K562 (cell line): ENCODE results near the gene MAST4. TPM values are rescaled to one million over a fixed set of nuclear protein-coding genes. Genes with fewer than 3 reads are reported as not detected.

ENCODE experiments used
- ATAC-seq: fragments of 200-7000 bp; cut with Tn5 transposase; 3 replicates; pipeline ENCODE4 v1.9.1; 2020; ENCODE audit warnings: moderate library complexity
- BruUV-seq: library from RNA; stranded (reverse); fragments of 400-500 nt; replicated peaks from 2 replicates; lab custom pipeline; 2021; lab: Mats Ljungman, UMichigan
- CTCF ChIA-PET: fragments of 300-600 bp; formaldehyde crosslinking; extraction: SDS; loops from one replicate; lab custom pipeline; 2021; ENCODE audit warnings: low intra/inter-chr PET ratio; lab: Yijun Ruan, JAX
- POLR2A ChIA-PET: fragments of 300-600, 350-650 bp; sonication (Branson Sonifier 250); formaldehyde crosslinking; extraction: SDS; loops from one replicate; lab custom pipeline; 2021; ENCODE audit warnings: antibody characterized with exemption, inconsistent platforms; lab: Yijun Ruan, JAX
- DNase-seq, 4 experiments: peaks; one replicate each; pipeline versions ENCODE4 v3.0.0 to v3.0.0-alpha.2; 2011 to 2018; ENCODE audit warnings: low spot score in 3 of 4, mixed read lengths in 3 of 4; ENCODE audit errors: extremely low read depth in 1 of 4
- FAIRE-seq: peaks from 2 replicates; lab custom pipeline; 2011; peaks lifted over from hg19 to GRCh38; lab: Jason Lieb, UNC
- H2AFZ ChIP-seq: 2 replicates; pipeline ENCODE4 v1.6.0; 2011; ENCODE audit warnings: low read depth, low read length, control low read depth, inconsistent platforms
- H3K27ac ChIP-seq: fragments of 200-600 bp; 3 replicates; pipeline ENCODE4 v1.8.0; 2011; ENCODE audit warnings: low read depth, mild to moderate bottlenecking, control low read depth, inconsistent platforms, low read length, moderate library complexity, mixed read lengths; ENCODE audit errors: extremely low read depth
- H3K27me3 ChIP-seq, 2 experiments: fragments of 300-600 bp in 1 of 2; 2 replicates in 1 of 2; 3 replicates in 1 of 2; pipeline versions ENCODE4 v1.6.0 to v1.8.0; 2011; ENCODE audit warnings: inconsistent platforms in 2 of 2, low read length in 2 of 2, mild to moderate bottlenecking in 1 of 2, mixed read lengths in 1 of 2, moderate library complexity in 1 of 2; ENCODE audit not compliant: control insufficient read depth in 2 of 2, insufficient read depth in 2 of 2
- H3K36me3 ChIP-seq: fragments of 300-600 bp; 3 replicates; pipeline ENCODE4 v1.8.0; 2011; ENCODE audit warnings: mild to moderate bottlenecking, low read length, inconsistent platforms; ENCODE audit not compliant: control insufficient read depth, insufficient read depth
- H3K4me1 ChIP-seq, 2 experiments: fragments of 200-600 bp in 1 of 2; replicated peaks in 1 of 2; 2 replicates in 1 of 2; 3 replicates in 1 of 2; pipeline versions ENCODE4 v1.5.1 to v1.8.0; 2011; ENCODE audit warnings: inconsistent platforms in 2 of 2, low read length in 2 of 2, mild to moderate bottlenecking in 1 of 2, mixed read lengths in 1 of 2, moderate library complexity in 1 of 2; ENCODE audit not compliant: control insufficient read depth in 2 of 2, insufficient read depth in 2 of 2
- H3K4me2 ChIP-seq: 2 replicates; pipeline ENCODE4 v1.6.1; 2011; ENCODE audit warnings: low read length, control low read depth, inconsistent platforms, mixed read lengths; ENCODE audit not compliant: insufficient read depth
- H3K4me3 ChIP-seq: fragments of 200-600 bp; sonication (generic), shearing (Covaris generic); 2 replicates; pipeline ENCODE4 v1.5.1; 2016; ENCODE audit warnings: control low read depth, inconsistent platforms
- H3K79me2 ChIP-seq: fragments of 200-600 bp; 3 replicates; pipeline ENCODE4 v1.8.0; 2011; ENCODE audit warnings: low read length, inconsistent platforms; ENCODE audit not compliant: control insufficient read depth, insufficient read depth
- H3K9ac ChIP-seq, 2 experiments: 2 replicates each; pipeline versions ENCODE4 v1.6.0 to v1.6.1; 2011; ENCODE audit warnings: low read depth in 2 of 2, low read length in 2 of 2, control low read depth in 1 of 2, inconsistent platforms in 1 of 2, mild to moderate bottlenecking in 1 of 2, mixed read lengths in 1 of 2; ENCODE audit not compliant: insufficient read depth in 1 of 2
- H3K9me1 ChIP-seq: one replicate; pipeline ENCODE4 v1.6.0; 2011; ENCODE audit warnings: inconsistent platforms, mild to moderate bottlenecking, low read length, moderate library complexity; ENCODE audit not compliant: control insufficient read depth, insufficient read depth
- H3K9me3 ChIP-seq: replicated peaks from 2 replicates; pipeline ENCODE4 v1.5.1; 2011; ENCODE audit warnings: low read depth, low read length, inconsistent platforms; ENCODE audit not compliant: control insufficient read depth, insufficient read depth
- H4K20me1 ChIP-seq: replicated peaks from 2 replicates; pipeline ENCODE4 v1.6.1; 2011; ENCODE audit warnings: low read length, inconsistent platforms, mixed read lengths; ENCODE audit not compliant: control insufficient read depth, insufficient read depth
- RAD21 ChIP-seq, 2 experiments: fragments of 250-450 bp in 1 of 2; fragments of 450-650 bp in 1 of 2; sonication (Bioruptor Pico) in 1 of 2; formaldehyde crosslinking in 1 of 2; IDR thresholded peaks in 1 of 2; conservative IDR thresholded peaks in 1 of 2; 2 replicates each; pipeline versions ENCODE4 v1.4.0 to v1.8.0; 2020 to 2022; ENCODE audit warnings: mild to moderate bottlenecking in 2 of 2, moderate library complexity in 1 of 2
- SIN3B ChIP-seq: fragments of 450-650 bp; IDR thresholded peaks from 2 replicates; pipeline ENCODE4 v1.6.1; 2017; ENCODE audit warnings: low read depth, mild to moderate bottlenecking, moderate library complexity
- WGBS: fragments of 100-300 bp; shearing (Covaris generic); methylation state at CpG from one replicate; pipeline ENCODE4 v1.1.6; 2016; ENCODE audit warnings: low coverage, mixed read lengths; ENCODE audit not compliant: insufficient coverage; ENCODE audit errors: missing lambda C conversion rate; 5-methylcytosine and 5-hydroxymethylcytosine counted together
- in situ Hi-C: fragments of 300-500 bp; cut with MboI; formaldehyde crosslinking; loops from 4 replicates; pipeline ENCODE4 v1.15.0; 2018; ENCODE audit warnings: inconsistent platforms, mixed read lengths
- intact Hi-C: fragments of 100-400 bp; cut with micrococcal nuclease; formaldehyde crosslinking; loops from 2 replicates; pipeline ENCODE4 v1.14.2; 2022
- polyA plus RNA-seq, 8 experiments: library from polyadenylated mRNA; depleted of rRNA in 4 of 8; stranded (reverse) in 5 of 8; unstranded in 3 of 8; fragments of >200 nt; fragmentation: Nextera tagmentation in 2 of 8; fragmentation: Illumina TruSeq in 1 of 8; extraction: Ambion mirVana in 2 of 8; extraction: Trizol in 1 of 8; gene quantifications; 2 replicates each; pipeline versions ENCODE4 v1.2.1 to v1.2.3, GENCODE V29; 2011 to 2014; ENCODE audit warnings: inconsistent platforms in 1 of 8, missing spikeins in 1 of 8
- total RNA-seq, 7 experiments: library from RNA; depleted of rRNA in 6 of 7; stranded (reverse); fragments of >200 nt in 6 of 7; fragmentation: Illumina TruSeq in 2 of 7; extraction: Trizol in 2 of 7; gene quantifications; 2 replicates each; pipeline versions ENCODE4 v1.2.1 to v1.2.3, GENCODE V29; 2011 to 2021; ENCODE audit warnings: low replicate concordance in 1 of 7
- TF ChIP-seq, protein P1 (sequence below), 3 experiments: IDR thresholded peaks in 2 of 3; conservative IDR thresholded peaks in 1 of 3; 2 replicates each; pipeline ENCODE4 v1.5.1; 2011 to 2012; ENCODE audit warnings: low read length in 3 of 3, mild to moderate bottlenecking in 3 of 3, control low read depth in 2 of 3, improper control_type of control experiment in 1 of 3, inconsistent platforms in 1 of 3, low read depth in 1 of 3, mixed read lengths in 1 of 3, moderate library complexity in 1 of 3; ENCODE audit not compliant: insufficient read depth in 2 of 3

Gene MAST4
- total and polyA plus RNA-seq, 9 of the 15 experiments (the other 6 are each of a cell fraction or from before 2014, with no cell fraction given): 0.88 to 10.1 (median 5.2) TPM

DNA sequence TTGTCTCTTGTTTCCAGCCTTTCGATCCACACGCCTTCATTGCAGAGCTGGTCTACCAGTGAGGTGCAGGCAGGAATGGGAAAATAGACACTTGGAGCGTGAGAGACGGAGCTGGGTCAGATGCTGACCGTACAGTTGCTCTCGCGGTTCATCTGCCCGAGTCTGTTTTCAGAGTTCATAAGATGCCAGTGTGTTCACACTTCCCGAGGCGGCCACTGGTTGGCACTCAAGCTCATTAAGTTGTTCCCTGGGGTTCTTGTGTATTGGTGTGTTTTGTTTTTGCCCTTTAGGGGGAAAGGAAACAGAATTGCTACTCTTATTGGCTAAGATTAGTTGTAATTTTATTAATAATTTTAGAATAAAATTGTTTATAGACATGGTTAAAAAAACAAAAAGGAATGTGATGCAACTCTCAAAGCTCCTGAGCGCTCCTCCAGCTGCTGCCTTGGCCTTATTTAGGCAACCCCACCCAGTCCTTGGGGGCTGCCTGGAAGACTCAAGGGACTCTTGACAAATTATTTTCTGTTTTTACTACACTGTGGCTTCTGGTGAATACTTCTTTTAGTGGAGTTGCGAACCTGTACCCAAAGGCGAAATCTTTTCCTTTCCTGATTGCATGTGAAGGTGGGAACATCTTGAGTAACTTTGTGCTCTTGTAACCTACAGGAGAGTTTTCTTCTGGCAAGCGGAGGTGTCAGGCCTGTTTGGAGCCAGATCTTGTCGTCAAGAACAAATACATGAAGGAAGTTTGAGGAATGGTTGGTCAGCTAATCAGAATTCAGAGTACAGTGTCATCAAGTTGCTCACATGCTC, 146.1 kb downstream of the MAST4 start:
- ChIA-PET POLR2A (interaction anchor here (0.9 to 1.2 kb wide), 2 partner anchors 11 to 15 kb away, joined by 4 read pairs; no protein-coding TSS in a partner anchor), CTCF (interaction anchor here (0.6 kb wide), 1 partner anchor 365 kb away, joined by 3 read pairs; no protein-coding TSS in a partner anchor)
- Histone ChIP-seq H3K4me3 (no peak overlapping the region), H4K20me1 (no peaks in the 10 kb centered on the region), H3K9me1 (no peaks in the 10 kb centered on the region), H3K9me3 (no peaks in the 10 kb centered on the region), H2AFZ (no peak overlapping the region), H3K27me3 (no peaks in the 10 kb centered on the region; a peak in 1 of 5 replicates), H3K4me1 (no peaks in the 10 kb centered on the region), H3K4me2 (no peak overlapping the region), H3K27ac (no peak overlapping the region), H3K79me2 (no peaks in the 10 kb centered on the region), H3K36me3 (no peaks in the 10 kb centered on the region), H3K9ac (no peak overlapping the region)
- intact Hi-C loops (no loop called here), in situ Hi-C loops (no loop called here)
- ATAC-seq (peak; percentile 69), DNase-seq (peak in 3 of 4 experiments; percentile 16 to 20 (median 18)), FAIRE-seq (no peak)
- no TSS peak for BruUV-seq
- WGBS: 3% methylated on average over 15 of the region's 15 CpGs
- TF ChIP-seq SIN3B (no peak), RAD21 (CRISPR knock-in tag; conservative IDR thresholded peaks at IDR 0.05 in 1 of 2, IDR thresholded peaks at IDR 0.05 in 1 of 2) (peak in 1 of 2 experiments; percentile 16; a peak in 1 of 4 replicates)
- TF ChIP-seq, protein P1, sequence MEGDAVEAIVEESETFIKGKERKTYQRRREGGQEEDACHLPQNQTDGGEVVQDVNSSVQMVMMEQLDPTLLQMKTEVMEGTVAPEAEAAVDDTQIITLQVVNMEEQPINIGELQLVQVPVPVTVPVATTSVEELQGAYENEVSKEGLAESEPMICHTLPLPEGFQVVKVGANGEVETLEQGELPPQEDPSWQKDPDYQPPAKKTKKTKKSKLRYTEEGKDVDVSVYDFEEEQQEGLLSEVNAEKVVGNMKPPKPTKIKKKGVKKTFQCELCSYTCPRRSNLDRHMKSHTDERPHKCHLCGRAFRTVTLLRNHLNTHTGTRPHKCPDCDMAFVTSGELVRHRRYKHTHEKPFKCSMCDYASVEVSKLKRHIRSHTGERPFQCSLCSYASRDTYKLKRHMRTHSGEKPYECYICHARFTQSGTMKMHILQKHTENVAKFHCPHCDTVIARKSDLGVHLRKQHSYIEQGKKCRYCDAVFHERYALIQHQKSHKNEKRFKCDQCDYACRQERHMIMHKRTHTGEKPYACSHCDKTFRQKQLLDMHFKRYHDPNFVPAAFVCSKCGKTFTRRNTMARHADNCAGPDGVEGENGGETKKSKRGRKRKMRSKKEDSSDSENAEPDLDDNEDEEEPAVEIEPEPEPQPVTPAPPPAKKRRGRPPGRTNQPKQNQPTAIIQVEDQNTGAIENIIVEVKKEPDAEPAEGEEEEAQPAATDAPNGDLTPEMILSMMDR (IDR thresholded peaks at IDR 0.05 in 2 of 3, conservative IDR thresholded peaks at IDR 0.05 in 1 of 3; ENCODE audit: insufficient read depth in 2 of 3, low read depth in 1 of 3, low read length in 3 of 3): peak in 2 of 3 experiments; percentile 33 to 42; a peak in 4 of 6 replicates
